H9 (cell line): ENCODE measurements around the gene MPP2. TPM values are rescaled to one million over a fixed set of nuclear protein-coding genes. Genes with fewer than 3 reads are reported as not detected.

Experiments
- DNase-seq: peaks from one replicate; pipeline ENCODE4 v3.0.0-alpha.2; 2017
- H2AFZ ChIP-seq: one replicate; pipeline ENCODE4 v1.6.1; 2013; ENCODE audit warnings: mild to moderate bottlenecking, low read length, control low read depth, moderate library complexity
- H2AK5ac ChIP-seq: 2 replicates; pipeline ENCODE4 v1.6.1; 2013; ENCODE audit warnings: low read length, control low read depth, mixed read lengths; ENCODE audit not compliant: insufficient read length
- H2BK120ac ChIP-seq: one replicate; pipeline ENCODE4 v1.6.1; 2013; ENCODE audit warnings: low read depth, mild to moderate bottlenecking, low read length, control low read depth, inconsistent platforms; ENCODE audit not compliant: poor library complexity, severe bottlenecking
- H2BK12ac ChIP-seq: 2 replicates; pipeline ENCODE4 v1.6.1; 2013; ENCODE audit warnings: low read length, control low read depth, mixed read lengths, low read depth; ENCODE audit not compliant: insufficient read length
- H2BK15ac ChIP-seq: 2 replicates; pipeline ENCODE4 v1.6.1; 2013; ENCODE audit warnings: low read depth, low read length, control low read depth
- H2BK20ac ChIP-seq: one replicate; pipeline ENCODE4 v1.6.1; 2013; ENCODE audit warnings: low read depth, mild to moderate bottlenecking, low read length, control low read depth, inconsistent platforms; ENCODE audit not compliant: poor library complexity, severe bottlenecking
- H2BK5ac ChIP-seq: 2 replicates; pipeline ENCODE4 v1.6.1; 2013; ENCODE audit warnings: low read length, control low read depth, mixed read lengths; ENCODE audit not compliant: insufficient read length
- H3K14ac ChIP-seq: 2 replicates; pipeline ENCODE4 v1.6.1; 2013; ENCODE audit warnings: low read length, control low read depth; ENCODE audit not compliant: insufficient read depth
- H3K18ac ChIP-seq: 2 replicates; pipeline ENCODE4 v1.6.1; 2013; ENCODE audit warnings: low read depth, mild to moderate bottlenecking, mixed read lengths, low read length, control low read depth; ENCODE audit not compliant: insufficient read length
- H3K23ac ChIP-seq: 2 replicates; pipeline ENCODE4 v1.6.1; 2013; ENCODE audit warnings: low read length, control low read depth, mixed read lengths, low read depth; ENCODE audit not compliant: insufficient read length
- H3K23me2 ChIP-seq: 2 replicates; pipeline ENCODE4 v1.6.1; 2013; ENCODE audit warnings: low read depth, mild to moderate bottlenecking, mixed read lengths, low read length, control low read depth; ENCODE audit not compliant: insufficient read length, poor library complexity, severe bottlenecking
- H3K27ac ChIP-seq: 2 replicates; pipeline ENCODE4 v1.5.1; 2013; ENCODE audit warnings: low read length, control low read depth, mixed read lengths, low read depth; ENCODE audit not compliant: insufficient read length
- H3K27me3 ChIP-seq: 2 replicates; pipeline ENCODE4 v1.6.1; 2013; ENCODE audit warnings: low read length, control low read depth, inconsistent platforms; ENCODE audit not compliant: insufficient read depth
- H3K4ac ChIP-seq: 2 replicates; pipeline ENCODE4 v1.6.1; 2013; ENCODE audit warnings: low read depth, mild to moderate bottlenecking, control low read depth, inconsistent platforms, low read length, moderate library complexity
- H3K4me1 ChIP-seq: 2 replicates; pipeline ENCODE4 v1.6.1; 2013; ENCODE audit warnings: low read length, control low read depth, inconsistent platforms; ENCODE audit not compliant: insufficient read depth
- H3K4me2 ChIP-seq: 2 replicates; pipeline ENCODE4 v1.6.1; 2013; ENCODE audit warnings: low read length, control low read depth, mixed read lengths; ENCODE audit not compliant: insufficient read length, insufficient read depth
- H3K56ac ChIP-seq: 2 replicates; pipeline ENCODE4 v1.6.1; 2013; ENCODE audit warnings: low read depth, mild to moderate bottlenecking, mixed read lengths, low read length, control low read depth; ENCODE audit not compliant: insufficient read length
- H3K79me1 ChIP-seq: 2 replicates; pipeline ENCODE4 v1.6.1; 2013; ENCODE audit warnings: low read depth, mild to moderate bottlenecking, moderate library complexity, low read length, control low read depth, inconsistent platforms; ENCODE audit not compliant: insufficient read depth, poor library complexity, severe bottlenecking
- H3K79me2 ChIP-seq: 2 replicates; pipeline ENCODE4 v1.6.1; 2013; ENCODE audit warnings: low read length, control low read depth, inconsistent platforms; ENCODE audit not compliant: insufficient read depth
- H3K9ac ChIP-seq: 2 replicates; pipeline ENCODE4 v1.6.1; 2013; ENCODE audit warnings: low read length, control low read depth, mixed read lengths; ENCODE audit not compliant: insufficient read length; ENCODE audit errors: extremely low read depth
- H3K9me3 ChIP-seq: one replicate; pipeline ENCODE4 v1.6.1; 2013; ENCODE audit warnings: low read depth, low read length, inconsistent platforms; ENCODE audit not compliant: control insufficient read depth
- H3T11ph ChIP-seq: one replicate; pipeline ENCODE4 v1.6.1; 2013; ENCODE audit warnings: mild to moderate bottlenecking, low read length, control low read depth, inconsistent platforms
- H4K20me1 ChIP-seq: one replicate; pipeline ENCODE4 v1.6.1; 2013; ENCODE audit not compliant: control insufficient read depth, insufficient read length, insufficient read depth
- H4K5ac ChIP-seq: 2 replicates; pipeline ENCODE4 v1.6.1; 2013; ENCODE audit warnings: low read depth, mild to moderate bottlenecking, mixed read lengths, low read length, control low read depth; ENCODE audit not compliant: insufficient read length
- H4K8ac ChIP-seq: replicated peaks from 2 replicates; pipeline ENCODE4 v1.6.1; 2013; ENCODE audit warnings: low read length, control low read depth, mixed read lengths, low read depth; ENCODE audit not compliant: insufficient read length
- H4K91ac ChIP-seq: 2 replicates; pipeline ENCODE4 v1.6.1; 2013; ENCODE audit warnings: low read depth, mild to moderate bottlenecking, moderate library complexity, mixed read lengths, low read length, control low read depth; ENCODE audit not compliant: insufficient read length
- H3K27ac Mint-ChIP-seq, 3 experiments: 2 replicates in 2 of 3; 3 replicates in 1 of 3; pipeline ENCODE4 v1.8.0; 2020 to 2021; ENCODE audit warnings: mixed read lengths in 3 of 3, mild to moderate bottlenecking in 1 of 3, moderate library complexity in 1 of 3
- H3K27me3 Mint-ChIP-seq: 2 replicates; pipeline ENCODE4 v1.8.0; 2021; ENCODE audit warnings: low read depth, mild to moderate bottlenecking, moderate library complexity, mixed read lengths
- H3K36me3 Mint-ChIP-seq, 3 experiments: 2 replicates in 2 of 3; 3 replicates in 1 of 3; pipeline ENCODE4 v1.8.0; 2020 to 2021; ENCODE audit warnings: low read depth in 3 of 3, mixed read lengths in 3 of 3; ENCODE audit not compliant: insufficient read depth in 1 of 3
- H3K4me1 Mint-ChIP-seq, 2 experiments: 2 replicates each; pipeline ENCODE4 v1.8.0; 2020; ENCODE audit warnings: mixed read lengths in 2 of 2
- H3K4me3 Mint-ChIP-seq, 2 experiments: 2 replicates in 1 of 2; 3 replicates in 1 of 2; pipeline ENCODE4 v1.8.0; 2020 to 2021; ENCODE audit warnings: mild to moderate bottlenecking in 2 of 2, mixed read lengths in 2 of 2, moderate library complexity in 1 of 2
- H3K9me3 Mint-ChIP-seq, 2 experiments: 2 replicates in 1 of 2; 3 replicates in 1 of 2; pipeline ENCODE4 v1.8.0; 2020; ENCODE audit warnings: mild to moderate bottlenecking in 2 of 2, mixed read lengths in 2 of 2, moderate library complexity in 1 of 2
- CTCF ChIP-seq: fragments of 200-600 bp; sonication (generic); conservative IDR thresholded peaks from 3 replicates; pipeline ENCODE4 v1.8.0; 2021; ENCODE audit warnings: antibody characterized with exemption, mild to moderate bottlenecking
- WGBS: extraction: QIAGEN DNeasy Blood & Tissue Kit; methylation state at CpG from one replicate; pipeline ENCODE4 v1.1.7; 2013; ENCODE audit warnings: missing lambda C conversion rate, low lambda C conversion rate, mixed read lengths; ENCODE audit not compliant: insufficient read length; ENCODE audit errors: extremely low coverage; 5-methylcytosine and 5-hydroxymethylcytosine counted together
- total RNA-seq: library from RNA; stranded (reverse); gene quantifications from 2 replicates; pipeline ENCODE4 v1.2.1, GENCODE V29; 2021

Gene MPP2
- total RNA-seq, 1 experiment from 2014 or later, result 16.3 TPM

- no peak within 1 kb of the TSS for H2BK12ac ChIP-seq
- no peak within 1 kb of the TSS for H4K8ac ChIP-seq
- H2AK5ac ChIP-seq, result no peak within 1 kb of the TSS
- peaks cover 4% of the 10 kb centered on the region for H3K4me1 ChIP-seq
- no peak within 1 kb of the TSS for H4K91ac ChIP-seq
- H3K4me2 ChIP-seq, result peak within 1 kb of the TSS; percentile 11
- H3K4me1 Mint-ChIP-seq, result peaks cover 13 to 19% of the 10 kb centered on the region in 2 experiments
- no peaks in the 10 kb centered on the region for H3K79me2 ChIP-seq
- H3K18ac ChIP-seq, result no peak within 1 kb of the TSS
- no peaks in the 10 kb centered on the region for H3K36me3 Mint-ChIP-seq
- H2BK5ac ChIP-seq, result no peak within 1 kb of the TSS
- no peak within 1 kb of the TSS for H2BK20ac ChIP-seq
- H3K27me3 Mint-ChIP-seq, result peaks cover 10% of the 10 kb centered on the region
- no peaks in the 10 kb centered on the region; a peak in 1 of 5 replicates for H3K9me3 Mint-ChIP-seq
- no peak within 1 kb of the TSS for H3K23ac ChIP-seq
- H3K23me2 ChIP-seq, result no peaks in the 10 kb centered on the region
- no peaks in the 10 kb centered on the region for H4K20me1 ChIP-seq
- H3T11ph ChIP-seq, result no peak within 1 kb of the TSS
- no peaks in the 10 kb centered on the region for H3K79me1 ChIP-seq
- no peak within 1 kb of the TSS for H4K5ac ChIP-seq
- H3K27ac ChIP-seq, result no peak within 1 kb of the TSS
- H3K14ac ChIP-seq, result no peak within 1 kb of the TSS
- no peak within 1 kb of the TSS for H3K56ac ChIP-seq
- no peak within 1 kb of the TSS; a peak in 1 of 7 replicates for H3K27ac Mint-ChIP-seq
- no peaks in the 10 kb centered on the region for H3K9me3 ChIP-seq
- no peak within 1 kb of the TSS for H2BK15ac ChIP-seq
- WGBS, result no CpG with 5 or more reads among the region's 17 CpGs
- H3K4me3 Mint-ChIP-seq, result peak within 1 kb of the TSS in 1 of 2 experiments; percentile 71; a peak in 3 of 5 replicates
- no peak within 1 kb of the TSS for H3K4ac ChIP-seq
- H3K9ac ChIP-seq, result no peak within 1 kb of the TSS
- peak within 1 kb of the TSS; percentile 52 for H2AFZ ChIP-seq
- TF ChIP-seq CTCF, result no peak
- H3K27me3 ChIP-seq, result no peaks in the 10 kb centered on the region; the same call in 1 of the 2 replicates
- DNase-seq, result peak; percentile 67
- no peak within 1 kb of the TSS for H2BK120ac ChIP-seq
Measured at GRCh38 chr17:43846963-43847371, 60.4 kb downstream of the MPP2 start, which contains the start of gene CD300LG. Gene CD300LG (plus strand): TSS chr17:43847176. CDS start chr17:43847217, 41 bp downstream.
